A549 (cell line): ENCODE results near the gene ADSS1. TPM values are rescaled to one million over a fixed set of nuclear protein-coding genes. Genes with fewer than 3 reads are reported as not detected.

Experiments
- ATAC-seq, 2 experiments: fragments of 200-7000 bp in 1 of 2; fragments of >200 bp in 1 of 2; cut with Nextera tagmentation in 1 of 2; cut with Tn5 transposase in 1 of 2; 3 replicates each; pipeline versions ENCODE4 v1.8.0 to v1.9.1; 2018 to 2020; ENCODE audit warnings: mild to moderate bottlenecking in 1 of 2, moderate library complexity in 1 of 2
- CTCF ChIA-PET: fragments of 300-600 bp; sonication (Branson Sonifier 250); formaldehyde crosslinking; extraction: SDS; loops from one replicate; lab custom pipeline; 2021; ENCODE audit warnings: antibody characterized with exemption, inconsistent platforms; lab: Yijun Ruan, JAX
- POLR2A ChIA-PET: fragments of 350-600 bp; formaldehyde crosslinking; extraction: SDS; loops from one replicate; lab custom pipeline; 2021; ENCODE audit warnings: antibody characterized with exemption, inconsistent platforms; lab: Yijun Ruan, JAX
- DNase-seq, 2 experiments: peaks; one replicate each; pipeline versions ENCODE4 v3.0.0 to v3.0.0-alpha.2; 2011 to 2016; ENCODE audit warnings: low read depth in 1 of 2, low spot score in 1 of 2
- FAIRE-seq: peaks from 2 replicates; lab custom pipeline; 2011; peaks lifted over from hg19 to GRCh38; lab: Jason Lieb, UNC
- H3K27ac ChIP-seq, 2 experiments: fragments of >200 bp; sonication (Bioruptor Twin); formaldehyde crosslinking; 3 replicates each; pipeline ENCODE4 v1.5.1; 2016 to 2017
- H3K4me1 ChIP-seq: fragments of >200 bp; sonication (Bioruptor Twin); formaldehyde crosslinking; 3 replicates; pipeline ENCODE4 v1.6.1; 2016
- H3K4me2 ChIP-seq: fragments of >200 bp; sonication (Bioruptor Twin); formaldehyde crosslinking; 3 replicates; pipeline ENCODE4 v1.6.1; 2016
- H3K4me3 ChIP-seq: fragments of >200 bp; sonication (Bioruptor Twin); formaldehyde crosslinking; 3 replicates; pipeline ENCODE4 v1.5.1; 2016
- H3K9me3 ChIP-seq: fragments of >200 bp; sonication (Bioruptor Twin); formaldehyde crosslinking; 3 replicates; pipeline ENCODE4 v1.6.1; 2016
- CBX8 ChIP-seq: fragments of 200-600 bp; sonication (generic); IDR thresholded peaks from 2 replicates; pipeline ENCODE4 v1.6.1; 2016
- CHD2 ChIP-seq: fragments of 150-350 bp; IDR thresholded peaks from 2 replicates; pipeline ENCODE4 v1.6.1; 2014; ENCODE audit warnings: low read length; ENCODE audit not compliant: partially characterized antibody
- CHD4 ChIP-seq: fragments of 200-600 bp; sonication (generic); IDR thresholded peaks from 2 replicates; pipeline ENCODE4 v1.6.1; 2016; ENCODE audit warnings: antibody characterized with exemption, mild to moderate bottlenecking, borderline replicate concordance
- EP300 ChIP-seq, 2 experiments: fragments of >200 bp; sonication (Bioruptor Twin); formaldehyde crosslinking; IDR thresholded peaks; 2 replicates in 1 of 2; 3 replicates in 1 of 2; pipeline ENCODE4 v1.6.1; 2016 to 2017
- HDAC2 ChIP-seq: fragments of 200-600 bp; sonication (generic); IDR thresholded peaks from 2 replicates; pipeline ENCODE4 v1.6.1; 2016
- HEYL ChIP-seq: fragments of 250-450 bp; sonication (Bioruptor Pico); IDR thresholded peaks from 2 replicates; pipeline ENCODE4 v1.8.0; 2021; ENCODE audit warnings: mild to moderate bottlenecking, moderate library complexity
- HOXA7 ChIP-seq: fragments of 250-450 bp; sonication (Bioruptor Pico); IDR thresholded peaks from 2 replicates; pipeline ENCODE4 v1.5.0; 2020; ENCODE audit warnings: mild to moderate bottlenecking, moderate library complexity
- HOXB13 ChIP-seq: fragments of 250-450 bp; sonication (Bioruptor Pico); IDR thresholded peaks from 2 replicates; pipeline ENCODE4 v1.5.0; 2020; ENCODE audit warnings: low read depth, mild to moderate bottlenecking, moderate library complexity
- HOXB5 ChIP-seq: fragments of 250-450 bp; sonication (Bioruptor Pico); IDR thresholded peaks from 2 replicates; pipeline ENCODE4 v1.5.0; 2020; ENCODE audit warnings: mild to moderate bottlenecking, moderate library complexity
- JUN ChIP-seq, 2 experiments: fragments of >200 bp; sonication (Bioruptor Twin); formaldehyde crosslinking; IDR thresholded peaks; 2 replicates in 1 of 2; 3 replicates in 1 of 2; pipeline ENCODE4 v1.6.1; 2016 to 2017
- JUNB ChIP-seq: fragments of >200 bp; sonication (Bioruptor Twin); formaldehyde crosslinking; IDR thresholded peaks from 2 replicates; pipeline ENCODE4 v1.6.1; 2016
- KDM1A ChIP-seq: fragments of 200-600 bp; sonication (generic); IDR thresholded peaks from 2 replicates; pipeline ENCODE4 v1.6.1; 2016; ENCODE audit warnings: low read depth, mild to moderate bottlenecking
- KDM5A ChIP-seq: fragments of 200-600 bp; sonication (generic); IDR thresholded peaks from 2 replicates; pipeline ENCODE4 v1.6.1; 2016; ENCODE audit warnings: antibody characterized with exemption, mild to moderate bottlenecking
- NFE2L2 ChIP-seq: fragments of 150-350 bp; conservative IDR thresholded peaks from 2 replicates; pipeline ENCODE4 v1.6.1; 2014; ENCODE audit warnings: low read length
- NPAS2 ChIP-seq: fragments of 250-450 bp; sonication (Bioruptor Pico); IDR thresholded peaks from 2 replicates; pipeline ENCODE4 v1.8.0; 2022; ENCODE audit warnings: mild to moderate bottlenecking, moderate library complexity, borderline replicate concordance
- PHF8 ChIP-seq: fragments of 200-600 bp; sonication (generic); IDR thresholded peaks from 2 replicates; pipeline ENCODE4 v1.6.1; 2016; ENCODE audit warnings: low read depth, mild to moderate bottlenecking, antibody characterized with exemption, moderate library complexity, borderline replicate concordance
- POLR2A ChIP-seq: IDR thresholded peaks from 2 replicates; pipeline ENCODE4 v1.6.1; 2012; ENCODE audit warnings: mild to moderate bottlenecking, low read length
- POLR2AphosphoS2 ChIP-seq: conservative IDR thresholded peaks from 2 replicates; pipeline ENCODE4 v1.6.1; 2012; ENCODE audit warnings: low read length, improper control_type of control experiment, inconsistent platforms
- RARB ChIP-seq: fragments of 250-450 bp; sonication (Bioruptor Pico); IDR thresholded peaks from 2 replicates; pipeline ENCODE4 v1.8.0; 2021; ENCODE audit warnings: mild to moderate bottlenecking, moderate library complexity
- RCOR1 ChIP-seq: fragments of 150-350 bp; IDR thresholded peaks from 2 replicates; pipeline ENCODE4 v1.6.1; 2014; ENCODE audit warnings: antibody characterized with exemption, low read length, low read depth
- RFX5 ChIP-seq: fragments of 450-650 bp; IDR thresholded peaks from 2 replicates; pipeline ENCODE4 v1.7.1; 2014; ENCODE audit warnings: antibody characterized with exemption, mild to moderate bottlenecking, moderate library complexity
- SREBF2 ChIP-seq: fragments of 450-650 bp; IDR thresholded peaks from 2 replicates; pipeline ENCODE4 v1.6.1; 2014; ENCODE audit warnings: mild to moderate bottlenecking, moderate library complexity
- TP53 ChIP-seq: fragments of 250-450 bp; sonication (Bioruptor Pico); IDR thresholded peaks from 2 replicates; pipeline ENCODE4 v1.5.0; 2021; ENCODE audit warnings: mild to moderate bottlenecking, moderate library complexity
- ZC3H11A ChIP-seq: fragments of 450-650 bp; IDR thresholded peaks from 2 replicates; pipeline ENCODE4 v1.6.1; 2014; ENCODE audit warnings: antibody characterized with exemption, mild to moderate bottlenecking
- ZNF302 ChIP-seq: fragments of 250-450 bp; sonication (Bioruptor Pico); IDR thresholded peaks from 2 replicates; pipeline ENCODE4 v1.9.0; 2021; ENCODE audit warnings: inconsistent platforms, mild to moderate bottlenecking, moderate library complexity
- WGBS: methylation state at CpG from one replicate; pipeline ENCODE4 v1.1.6; 2017; ENCODE audit errors: missing lambda C conversion rate; 5-methylcytosine and 5-hydroxymethylcytosine counted together
- polyA plus RNA-seq, 4 experiments: library from polyadenylated mRNA; depleted of rRNA in 3 of 4; stranded (reverse); fragments of >200 nt; fragmentation: RNase III in 1 of 4; extraction: RNeasy Plus Mini Kit Qiagen cat#74134 plus additional on column Dnase treatment in 1 of 4; gene quantifications; 2 replicates in 3 of 4; 3 replicates in 1 of 4; pipeline ENCODE4 v1.2.3, GENCODE V29; 2011 to 2017
- TF ChIP-seq, protein P1 (sequence below): fragments of 250-450 bp; sonication (Bioruptor Pico); IDR thresholded peaks from 2 replicates; pipeline ENCODE4 v1.5.0; 2020; ENCODE audit warnings: low read depth, mild to moderate bottlenecking, moderate library complexity
- TF ChIP-seq, protein P2 (sequence below): fragments of 450-650 bp; IDR thresholded peaks from 2 replicates; pipeline ENCODE4 v1.6.1; 2014; ENCODE audit warnings: antibody characterized with exemption
- TF ChIP-seq, protein P3 (sequence below): fragments of 250-450 bp; sonication (Bioruptor Pico); IDR thresholded peaks from 2 replicates; pipeline ENCODE4 v1.5.0; 2021; ENCODE audit warnings: mild to moderate bottlenecking, moderate library complexity, borderline replicate concordance
- TF ChIP-seq, protein P4 (sequence below): IDR thresholded peaks from 2 replicates; pipeline ENCODE4 v1.6.1; 2012; ENCODE audit warnings: low read depth, borderline replicate concordance

The ADSS1 gene
- polyA plus RNA-seq, 2 of the 4 experiments (the other 2 are of a cell fraction), result 6.2 to 10.1 TPM

DNA sequence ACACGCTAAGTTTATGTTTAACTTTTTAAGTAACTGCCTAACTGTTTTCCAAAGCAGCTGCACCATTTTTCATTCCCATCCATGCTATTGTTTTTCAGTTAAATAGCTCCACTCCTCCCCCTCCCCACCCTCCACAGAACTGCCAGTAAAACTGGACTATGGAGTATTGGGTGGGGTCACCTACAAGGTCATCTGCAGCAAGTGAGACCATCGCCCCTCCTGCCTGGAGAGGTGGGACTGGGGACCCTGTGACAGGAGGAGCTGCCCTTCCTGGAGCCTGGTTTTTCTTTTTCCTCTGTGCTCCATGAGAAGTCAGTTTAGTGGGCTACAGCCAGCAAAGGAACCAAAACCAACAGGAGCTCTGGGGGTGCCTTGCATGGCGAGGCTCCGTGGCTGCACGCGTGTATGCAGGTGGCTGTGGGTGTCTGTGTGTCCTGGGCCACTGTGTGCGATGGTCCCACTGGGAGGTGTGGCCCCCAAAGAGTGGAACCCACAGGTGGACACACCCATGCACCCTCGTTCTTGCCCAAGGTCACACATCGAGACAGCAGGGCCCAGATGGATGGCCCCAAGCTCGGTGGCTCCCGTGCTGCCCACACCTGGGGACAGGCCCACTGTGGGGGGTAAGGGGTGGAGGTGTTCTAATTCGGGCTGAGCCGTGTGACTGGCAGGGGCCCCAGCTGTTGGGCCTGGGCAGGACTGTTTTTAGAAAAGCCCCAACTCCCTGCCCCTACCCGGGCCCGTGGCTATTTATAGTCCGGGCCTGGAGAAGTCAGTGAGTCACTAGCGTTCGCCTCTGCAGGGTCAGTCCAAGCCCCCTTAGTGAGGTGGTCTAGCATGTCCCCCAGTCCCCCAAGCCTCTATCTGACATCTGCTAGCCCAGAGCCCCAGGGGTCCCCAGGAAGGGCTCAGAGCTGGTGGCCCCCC lies 2.3 kb upstream of the ADSS1 start:
- ATAC-seq, result no peak
- no peak for FAIRE-seq
- ChIA-PET CTCF (interaction anchor here (0.6 to 6.2 kb wide), 14 partner anchors 10 to 104 kb away, joined by 3 to 65 read pairs (median 9); partner anchors contain the start of gene INF2), POLR2A (no interaction called here)
- Histone ChIP-seq H3K4me3 (no peak overlapping the region), H3K27ac (no peak overlapping the region), H3K4me1 (peaks cover 43% of the 10 kb centered on the region), H3K9me3 (no peaks in the 10 kb centered on the region), H3K4me2 (no peak overlapping the region)
- DNase-seq, result no peak
- WGBS, result 67% methylated on average over 16 of the region's 18 CpGs
- TF ChIP-seq RFX5 (no peak), HOXA7 (no peak), JUN (IDR thresholded peaks at IDR 0.05) (no peak), POLR2A (no peak), CBX8 (no peak), ZNF302 (no peak), HOXB13 (no peak), PHF8 (no peak), NFE2L2 (no peak), JUNB (no peak), EP300 (IDR thresholded peaks at IDR 0.05) (no peak), KDM1A (no peak), NPAS2 (no peak), KDM5A (no peak), CHD2 (no peak), TP53 (no peak), SREBF2 (no peak)
- TF ChIP-seq, protein P1, sequence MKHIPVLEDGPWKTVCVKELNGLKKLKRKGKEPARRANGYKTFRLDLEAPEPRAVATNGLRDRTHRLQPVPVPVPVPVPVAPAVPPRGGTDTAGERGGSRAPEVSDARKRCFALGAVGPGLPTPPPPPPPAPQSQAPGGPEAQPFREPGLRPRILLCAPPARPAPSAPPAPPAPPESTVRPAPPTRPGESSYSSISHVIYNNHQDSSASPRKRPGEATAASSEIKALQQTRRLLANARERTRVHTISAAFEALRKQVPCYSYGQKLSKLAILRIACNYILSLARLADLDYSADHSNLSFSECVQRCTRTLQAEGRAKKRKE (CRISPR knock-in tag), result no peak
- TF ChIP-seq, protein P2, sequence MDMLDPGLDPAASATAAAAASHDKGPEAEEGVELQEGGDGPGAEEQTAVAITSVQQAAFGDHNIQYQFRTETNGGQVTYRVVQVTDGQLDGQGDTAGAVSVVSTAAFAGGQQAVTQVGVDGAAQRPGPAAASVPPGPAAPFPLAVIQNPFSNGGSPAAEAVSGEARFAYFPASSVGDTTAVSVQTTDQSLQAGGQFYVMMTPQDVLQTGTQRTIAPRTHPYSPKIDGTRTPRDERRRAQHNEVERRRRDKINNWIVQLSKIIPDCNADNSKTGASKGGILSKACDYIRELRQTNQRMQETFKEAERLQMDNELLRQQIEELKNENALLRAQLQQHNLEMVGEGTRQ, result no peak

DNA sequence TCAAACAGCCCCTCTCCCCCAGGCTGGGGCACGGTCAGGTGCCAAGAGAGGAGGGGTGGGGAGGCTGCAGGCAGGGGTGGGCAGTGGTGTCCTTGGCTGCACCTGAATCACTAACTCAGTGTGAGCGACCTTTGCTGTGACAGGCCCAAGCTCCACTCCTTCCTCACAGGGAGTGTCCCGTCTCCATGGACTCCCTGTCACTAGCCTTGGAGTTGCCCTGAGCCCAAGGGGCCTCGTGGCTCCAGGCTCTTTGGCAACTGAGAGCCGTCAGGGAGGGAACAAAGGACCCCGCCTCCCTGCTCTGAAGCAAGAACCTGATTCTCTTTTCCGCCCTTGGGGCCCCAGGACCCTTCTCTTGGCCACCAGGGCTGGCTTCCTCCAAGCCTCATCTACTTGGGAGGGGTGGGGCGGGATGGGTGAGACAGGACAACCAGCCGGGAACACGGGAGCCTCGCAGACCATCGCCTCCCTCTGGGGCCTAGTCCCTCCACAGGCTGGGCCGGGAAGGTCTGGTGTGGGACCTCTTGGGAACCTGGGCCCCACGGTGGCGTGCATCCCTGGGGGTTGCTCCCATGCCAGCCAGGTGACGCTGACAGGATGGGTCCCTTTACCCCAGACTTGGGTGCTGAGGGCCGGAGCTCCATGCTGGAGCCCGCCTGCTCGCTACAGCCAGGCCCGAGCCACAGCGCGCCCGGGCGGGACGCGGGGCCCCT lies 935 bp upstream of the ADSS1 start:
- ATAC-seq (peak in 1 of 2 experiments; percentile 0; a peak in 2 of 6 replicates), DNase-seq (peak; percentile 28 to 45), FAIRE-seq (no peak)
- Histone ChIP-seq H3K4me2 (peak overlapping the region; percentile 94), H3K4me1 (peaks cover 46% of the 10 kb centered on the region), H3K4me3 (no peak overlapping the region; the same call in 1 of the 3 replicates), H3K9me3 (no peaks in the 10 kb centered on the region), H3K27ac (peak overlapping the region in 1 of 2 experiments; percentile 92; a peak in 4 of 6 replicates)
- 38% methylated on average over 13 of the region's 26 CpGs for WGBS
- CTCF ChIA-PET, result interaction anchor here (0.6 to 6.2 kb wide), 21 partner anchors 11 to 548 kb away, joined by 3 to 65 read pairs (median 5); partner anchors contain the start of gene INF2
- no peak for TF ChIP-seq ZC3H11A
- no peak for TF ChIP-seq JUN (IDR thresholded peaks at IDR 0.05)
- TF ChIP-seq HDAC2, result no peak
- TF ChIP-seq HOXB5 (CRISPR knock-in tag), result no peak
- TF ChIP-seq RCOR1, result no peak
- TF ChIP-seq POLR2A, result no peak
- TF ChIP-seq EP300 (IDR thresholded peaks at IDR 0.05), result no peak
- TF ChIP-seq, protein P3, sequence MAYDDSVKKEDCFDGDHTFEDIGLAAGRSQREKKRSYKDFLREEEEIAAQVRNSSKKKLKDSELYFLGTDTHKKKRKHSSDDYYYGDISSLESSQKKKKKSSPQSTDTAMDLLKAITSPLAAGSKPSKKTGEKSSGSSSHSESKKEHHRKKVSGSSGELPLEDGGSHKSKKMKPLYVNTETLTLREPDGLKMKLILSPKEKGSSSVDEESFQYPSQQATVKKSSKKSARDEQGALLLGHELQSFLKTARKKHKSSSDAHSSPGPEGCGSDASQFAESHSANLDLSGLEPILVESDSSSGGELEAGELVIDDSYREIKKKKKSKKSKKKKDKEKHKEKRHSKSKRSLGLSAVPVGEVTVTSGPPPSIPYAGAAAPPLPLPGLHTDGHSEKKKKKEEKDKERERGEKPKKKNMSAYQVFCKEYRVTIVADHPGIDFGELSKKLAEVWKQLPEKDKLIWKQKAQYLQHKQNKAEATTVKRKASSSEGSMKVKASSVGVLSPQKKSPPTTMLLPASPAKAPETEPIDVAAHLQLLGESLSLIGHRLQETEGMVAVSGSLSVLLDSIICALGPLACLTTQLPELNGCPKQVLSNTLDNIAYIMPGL (CRISPR knock-in tag), result no peak
- TF ChIP-seq RARB, result no peak
- no peak for TF ChIP-seq POLR2AphosphoS2
- no peak for TF ChIP-seq HOXA7
- TF ChIP-seq, protein P4, sequence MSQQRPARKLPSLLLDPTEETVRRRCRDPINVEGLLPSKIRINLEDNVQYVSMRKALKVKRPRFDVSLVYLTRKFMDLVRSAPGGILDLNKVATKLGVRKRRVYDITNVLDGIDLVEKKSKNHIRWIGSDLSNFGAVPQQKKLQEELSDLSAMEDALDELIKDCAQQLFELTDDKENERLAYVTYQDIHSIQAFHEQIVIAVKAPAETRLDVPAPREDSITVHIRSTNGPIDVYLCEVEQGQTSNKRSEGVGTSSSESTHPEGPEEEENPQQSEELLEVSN, result no peak
- TF ChIP-seq, protein P1 (CRISPR knock-in tag), result no peak
- TF ChIP-seq, protein P2, result no peak
- TF ChIP-seq HEYL (CRISPR knock-in tag), result no peak
- TF ChIP-seq PHF8, result no peak
- TF ChIP-seq CHD4, result no peak
- POLR2A ChIA-PET, result no interaction called here
